Fibroblast of mammary gland (primary cell): ENCODE data around the gene ACSL3.

Experiments used
- DNase-seq: peaks from one replicate; pipeline ENCODE4 v3.0.0-alpha.2; 2010; ENCODE audit warnings: low read depth
- H3K4me3 ChIP-seq: 2 replicates; pipeline ENCODE4 v1.5.1; 2011; ENCODE audit warnings: low read depth, mild to moderate bottlenecking, low read length, moderate library complexity; ENCODE audit not compliant: control insufficient read depth
- TF ChIP-seq, protein P1 (sequence below): conservative IDR thresholded peaks from 2 replicates; pipeline ENCODE4 v1.5.1; 2011; ENCODE audit warnings: low read depth, low read length, inconsistent platforms; ENCODE audit not compliant: control insufficient read depth, insufficient read depth

ACSL3 gene

DNA sequence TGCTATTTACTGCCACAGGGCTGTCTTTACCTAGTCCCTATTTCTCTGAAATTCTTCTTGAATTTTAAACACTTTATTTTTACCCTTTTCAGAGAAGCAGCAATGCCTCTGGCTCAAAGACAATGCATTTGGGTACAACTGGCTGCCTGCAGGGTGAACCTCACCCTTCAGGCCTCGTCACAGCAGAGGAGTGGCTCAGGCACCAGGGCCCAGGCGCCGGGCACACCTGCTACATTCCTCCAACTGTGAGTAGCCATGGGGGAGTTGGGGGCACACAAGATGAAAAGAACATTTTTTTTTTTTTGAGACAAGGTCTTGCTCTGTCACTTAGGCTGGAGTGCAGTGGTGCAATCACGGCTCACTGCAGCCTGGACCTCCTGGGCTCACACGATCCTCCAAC lies 116.3 kb downstream of the ACSL3 start:
- H3K4me3 ChIP-seq, result no peak overlapping the region
- TF ChIP-seq, protein P1, sequence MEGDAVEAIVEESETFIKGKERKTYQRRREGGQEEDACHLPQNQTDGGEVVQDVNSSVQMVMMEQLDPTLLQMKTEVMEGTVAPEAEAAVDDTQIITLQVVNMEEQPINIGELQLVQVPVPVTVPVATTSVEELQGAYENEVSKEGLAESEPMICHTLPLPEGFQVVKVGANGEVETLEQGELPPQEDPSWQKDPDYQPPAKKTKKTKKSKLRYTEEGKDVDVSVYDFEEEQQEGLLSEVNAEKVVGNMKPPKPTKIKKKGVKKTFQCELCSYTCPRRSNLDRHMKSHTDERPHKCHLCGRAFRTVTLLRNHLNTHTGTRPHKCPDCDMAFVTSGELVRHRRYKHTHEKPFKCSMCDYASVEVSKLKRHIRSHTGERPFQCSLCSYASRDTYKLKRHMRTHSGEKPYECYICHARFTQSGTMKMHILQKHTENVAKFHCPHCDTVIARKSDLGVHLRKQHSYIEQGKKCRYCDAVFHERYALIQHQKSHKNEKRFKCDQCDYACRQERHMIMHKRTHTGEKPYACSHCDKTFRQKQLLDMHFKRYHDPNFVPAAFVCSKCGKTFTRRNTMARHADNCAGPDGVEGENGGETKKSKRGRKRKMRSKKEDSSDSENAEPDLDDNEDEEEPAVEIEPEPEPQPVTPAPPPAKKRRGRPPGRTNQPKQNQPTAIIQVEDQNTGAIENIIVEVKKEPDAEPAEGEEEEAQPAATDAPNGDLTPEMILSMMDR, result no peak
- no peak for DNase-seq

DNA sequence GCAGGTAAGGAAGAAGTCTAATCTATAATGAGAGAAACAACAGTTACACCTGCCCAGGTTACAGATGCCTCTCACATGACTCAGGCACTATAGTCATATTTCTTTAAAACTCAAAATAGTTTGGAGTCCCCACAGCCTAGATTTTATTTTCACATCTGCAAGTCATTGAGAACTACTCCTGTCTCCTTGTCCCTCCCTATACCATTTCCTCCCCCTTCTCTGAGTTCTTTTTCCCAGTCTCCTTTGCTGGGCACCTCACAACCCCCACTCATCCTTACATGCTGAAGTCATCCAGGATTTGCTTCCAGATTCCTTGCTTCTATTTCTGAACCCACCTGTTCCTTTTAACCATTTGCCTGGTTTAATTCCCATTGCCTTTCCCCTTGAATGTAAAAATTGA lies 118.0 kb downstream of the ACSL3 start:
- TF ChIP-seq, protein P1, result no peak
- no peak for DNase-seq
- H3K4me3 ChIP-seq, result no peak overlapping the region

DNA sequence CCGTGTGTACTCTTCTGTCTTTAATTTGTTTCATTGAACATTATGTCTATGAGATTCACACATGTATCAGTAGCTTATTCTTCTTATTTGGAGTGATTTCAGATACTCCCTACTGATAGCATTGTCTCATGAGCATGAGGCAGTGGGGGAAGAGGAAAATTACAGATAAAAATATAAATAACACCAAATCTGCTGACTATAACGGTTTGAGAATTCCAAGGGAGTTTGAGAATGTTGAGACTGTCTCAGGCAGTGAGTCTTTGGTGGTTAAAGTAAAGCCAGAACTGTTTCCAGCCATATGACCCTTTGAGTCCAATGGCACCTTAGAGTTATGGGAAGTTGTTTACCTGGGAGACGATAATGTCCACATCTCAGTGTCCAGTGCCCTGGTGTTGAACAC lies 118.6 kb downstream of the ACSL3 start:
- TF ChIP-seq, protein P1, result no peak
- H3K4me3 ChIP-seq, result no peak overlapping the region
- DNase-seq, result no peak

DNA sequence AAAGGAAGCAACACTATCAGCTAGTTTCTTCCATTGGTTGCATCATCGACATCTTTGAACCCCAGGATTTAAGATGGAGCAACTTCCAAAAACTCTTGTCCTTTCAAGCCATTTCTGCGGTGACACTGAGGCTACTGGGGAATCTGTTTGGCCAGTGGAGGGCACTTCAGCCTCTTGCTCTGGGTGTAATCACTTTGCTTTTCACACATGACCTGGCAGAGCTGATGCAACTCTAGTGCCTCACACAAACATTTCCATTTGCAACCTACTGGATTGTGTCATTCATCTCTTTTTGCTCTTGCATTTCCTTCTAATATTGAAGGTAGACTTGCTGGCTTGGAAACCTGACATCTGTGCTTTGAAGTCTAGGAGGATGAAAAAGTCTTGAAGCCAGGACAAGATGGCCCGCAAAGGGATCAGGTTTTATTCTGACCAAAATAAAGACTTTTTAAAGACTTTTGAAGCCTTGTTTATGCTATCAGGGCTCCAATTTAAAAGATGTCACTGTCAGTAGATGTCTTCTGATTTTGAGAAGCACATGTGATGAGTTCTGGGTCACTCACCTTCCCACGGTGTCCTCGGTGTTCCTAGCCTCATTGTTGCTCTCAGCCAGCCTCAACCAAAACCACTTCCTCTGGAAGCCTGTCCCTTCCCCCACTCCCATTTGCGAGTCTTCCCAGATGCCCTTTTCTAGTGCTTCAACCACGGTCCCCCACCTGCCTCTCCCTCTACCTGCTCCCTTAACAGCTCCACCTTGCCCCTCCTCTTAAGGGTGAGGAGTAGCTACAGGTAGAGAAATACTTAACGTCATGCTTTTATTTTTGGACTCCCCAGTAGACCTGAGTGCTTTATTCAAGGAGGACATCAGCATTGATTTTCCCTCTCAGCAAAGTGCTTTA lies 121.4 kb downstream of the ACSL3 start:
- peak; percentile 88 for DNase-seq
- TF ChIP-seq, protein P1, result peak; percentile 83
- H3K4me3 ChIP-seq, result no peak overlapping the region

DNA sequence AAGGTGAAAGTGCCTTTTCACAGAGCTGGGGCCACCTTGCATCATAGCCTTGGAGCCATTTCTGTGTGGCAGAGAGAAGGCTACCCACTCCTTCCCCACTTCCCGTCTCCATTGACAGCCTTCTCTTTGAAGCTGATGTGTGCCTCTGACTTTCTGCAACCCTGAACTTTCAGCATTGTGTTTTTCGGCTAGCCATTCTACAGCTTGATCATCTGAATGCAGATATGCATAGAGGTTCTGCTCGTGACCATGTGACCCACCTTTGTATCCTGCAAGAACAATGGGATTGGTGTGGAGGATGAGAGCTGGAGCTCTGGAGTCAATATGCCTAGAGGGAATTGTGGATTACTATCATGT lies 122.1 kb downstream of the ACSL3 start:
- no peak overlapping the region for H3K4me3 ChIP-seq
- no peak for DNase-seq
- TF ChIP-seq, protein P1, result no peak

DNA sequence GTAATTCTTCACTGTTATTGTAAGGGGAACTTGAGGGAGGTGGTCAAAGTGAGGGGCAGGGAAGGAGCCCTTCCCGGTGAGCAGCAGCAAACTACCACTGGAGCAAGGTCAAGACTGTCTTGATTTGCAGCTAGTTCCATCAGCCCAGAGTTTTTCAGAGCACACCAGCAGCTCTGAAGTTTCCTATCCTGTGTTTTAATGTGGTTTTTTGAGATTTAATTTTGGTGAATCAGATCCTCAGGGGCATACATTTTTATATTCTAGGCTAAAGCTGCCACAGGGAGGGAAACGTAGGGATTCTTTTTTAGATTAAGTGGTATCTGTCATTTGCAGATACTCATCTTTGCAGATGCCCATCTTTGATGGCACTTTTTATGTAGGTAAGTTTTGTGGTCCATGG lies 124.1 kb downstream of the ACSL3 start:
- TF ChIP-seq, protein P1, result no peak
- DNase-seq, result no peak
- H3K4me3 ChIP-seq, result no peak overlapping the region
